ENCODE data around the gene ROBO3.

The ROBO3 gene

GRCh38 chr11:124894606-124895430, 29.6 kb downstream of the ROBO3 start:
- no peak overlapping the region for H3K9ac ChIP-seq (ENCODE audit: low read depth, low read length, poor library complexity, severe bottlenecking)
- TF ChIP-seq CTCF (conservative IDR thresholded peaks at IDR 0.05; ENCODE audit: low read length) (no peak), EZH2phosphoT487 (IDR thresholded peaks at IDR 0.05; ENCODE audit: borderline replicate concordance) (no peak)
- no peaks in the 10 kb centered on the region for H3K9me2 ChIP-seq (replicated peaks; ENCODE audit: low read depth, low read length)
- H4K20me1 ChIP-seq (ENCODE audit: insufficient read depth, low read length, poor library complexity, severe bottlenecking) = no peaks in the 10 kb centered on the region
- no peaks in the 10 kb centered on the region for H3K9me3 ChIP-seq (ENCODE audit: insufficient read depth, low read depth, low read length)
- H3K36me3 ChIP-seq (ENCODE audit: insufficient read depth, low read length) = no peaks in the 10 kb centered on the region
- no peaks in the 10 kb centered on the region for H3K79me2 ChIP-seq (ENCODE audit: insufficient read depth, low read length)
- H3K4me2 ChIP-seq (ENCODE audit: low read depth, low read length, poor library complexity, severe bottlenecking) = no peak overlapping the region
- no peak overlapping the region for H3K4me3 ChIP-seq (ENCODE audit: low read length, poor library complexity, severe bottlenecking)
- H3F3A ChIP-seq (ENCODE audit: low read depth) = no peaks in the 10 kb centered on the region
- no peak overlapping the region for H2AFZ ChIP-seq (ENCODE audit: low read length)
- no peaks in the 10 kb centered on the region for H3K27me3 ChIP-seq (ENCODE audit: insufficient read depth, low read length, poor library complexity, severe bottlenecking)
- no peaks in the 10 kb centered on the region for H3K4me1 ChIP-seq (ENCODE audit: insufficient read depth, low read length, poor library complexity, severe bottlenecking)

- TF ChIP-seq CTCF (conservative IDR thresholded peaks at IDR 0.05; ENCODE audit: low read length) (no peak), EZH2phosphoT487 (IDR thresholded peaks at IDR 0.05; ENCODE audit: borderline replicate concordance) (no peak)
- H3K4me1 ChIP-seq (ENCODE audit: insufficient read depth, low read length, poor library complexity, severe bottlenecking) = no peaks in the 10 kb centered on the region
Observed at GRCh38 chr11:124895471-124895971, 30.3 kb downstream of the ROBO3 start.

GRCh38 chr11:124896071-124896750, 31.0 kb downstream of the ROBO3 start:
- Histone ChIP-seq H2AFZ (ENCODE audit: low read length) (no peak overlapping the region), H3K9me2 (replicated peaks; ENCODE audit: low read depth, low read length) (no peaks in the 10 kb centered on the region), H3K36me3 (ENCODE audit: insufficient read depth, low read length) (no peaks in the 10 kb centered on the region), H3K9ac (ENCODE audit: low read depth, low read length, poor library complexity, severe bottlenecking) (no peak overlapping the region), H3F3A (ENCODE audit: low read depth) (no peaks in the 10 kb centered on the region), H3K4me1 (ENCODE audit: insufficient read depth, low read length, poor library complexity, severe bottlenecking) (no peaks in the 10 kb centered on the region), H3K4me2 (ENCODE audit: low read depth, low read length, poor library complexity, severe bottlenecking) (no peak overlapping the region), H3K79me2 (ENCODE audit: insufficient read depth, low read length) (no peaks in the 10 kb centered on the region), H3K27me3 (ENCODE audit: insufficient read depth, low read length, poor library complexity, severe bottlenecking) (peaks cover 6% of the 10 kb centered on the region), H4K20me1 (ENCODE audit: insufficient read depth, low read length, poor library complexity, severe bottlenecking) (no peaks in the 10 kb centered on the region), H3K9me3 (ENCODE audit: insufficient read depth, low read depth, low read length) (no peaks in the 10 kb centered on the region), H3K4me3 (ENCODE audit: low read length, poor library complexity, severe bottlenecking) (no peak overlapping the region)
- TF ChIP-seq CTCF (conservative IDR thresholded peaks at IDR 0.05; ENCODE audit: low read length) (no peak), EZH2phosphoT487 (IDR thresholded peaks at IDR 0.05; ENCODE audit: borderline replicate concordance) (no peak)

More at GRCh38 chr11:124895471-124895971, 30.3 kb downstream of the ROBO3 start:
- Histone ChIP-seq H4K20me1 (ENCODE audit: insufficient read depth, low read length, poor library complexity, severe bottlenecking) (no peaks in the 10 kb centered on the region), H3K9me3 (ENCODE audit: insufficient read depth, low read depth, low read length) (no peaks in the 10 kb centered on the region), H3K79me2 (ENCODE audit: insufficient read depth, low read length) (no peaks in the 10 kb centered on the region), H2AFZ (ENCODE audit: low read length) (no peak overlapping the region), H3K27me3 (ENCODE audit: insufficient read depth, low read length, poor library complexity, severe bottlenecking) (no peaks in the 10 kb centered on the region), H3K4me3 (ENCODE audit: low read length, poor library complexity, severe bottlenecking) (no peak overlapping the region), H3F3A (ENCODE audit: low read depth) (no peaks in the 10 kb centered on the region), H3K9me2 (replicated peaks; ENCODE audit: low read depth, low read length) (no peaks in the 10 kb centered on the region), H3K4me2 (ENCODE audit: low read depth, low read length, poor library complexity, severe bottlenecking) (no peak overlapping the region), H3K9ac (ENCODE audit: low read depth, low read length, poor library complexity, severe bottlenecking) (no peak overlapping the region), H3K36me3 (ENCODE audit: insufficient read depth, low read length) (no peaks in the 10 kb centered on the region)
